HFF-Myc (cell line): ENCODE measurements around the gene GALNS.

Experiments
- DNase-seq: peaks from one replicate; pipeline ENCODE4 v3.0.0-alpha.2; 2011; ENCODE audit warnings: low read depth; ENCODE audit errors: extremely low read depth
- H3K4me3 ChIP-seq: replicated peaks from 2 replicates; pipeline ENCODE4 v1.5.1; 2011; ENCODE audit warnings: low read depth, mild to moderate bottlenecking, control low read depth, low read length
- CTCF ChIP-seq: IDR thresholded peaks from 2 replicates; pipeline ENCODE4 v1.5.1; 2012; ENCODE audit warnings: mild to moderate bottlenecking, low read depth, low read length, control low read depth; ENCODE audit errors: missing control alignments

GALNS gene

GRCh38 chr16:88804173-88804551, 52.6 kb downstream of the GALNS start:
- H3K4me3 ChIP-seq, result peak overlapping the region; percentile 77
- DNase-seq, result no peak
- no peak for TF ChIP-seq CTCF

- DNase-seq, result no peak
- peak within 1 kb of the TSS; percentile 77 for H3K4me3 ChIP-seq
- TF ChIP-seq CTCF, result no peak
Observed at GRCh38 chr16:88803264-88803987, 53.3 kb downstream of the GALNS start, which contains the start of gene CDT1. Gene CDT1, plus strand, starts transcription at chr16:88803789. Its CDS starts 43 bp downstream, at chr16:88803832.

GRCh38 chr16:88800277-88800592, 56.5 kb downstream of the GALNS start:
- TF ChIP-seq CTCF, result no peak
- no peak overlapping the region for H3K4me3 ChIP-seq
- no peak for DNase-seq

GRCh38 chr16:88799569-88800276, 57.0 kb downstream of the GALNS start:
- no peak for TF ChIP-seq CTCF
- H3K4me3 ChIP-seq, result no peak overlapping the region
- DNase-seq, result no peak

GRCh38 chr16:88798772-88799455, 57.8 kb downstream of the GALNS start:
- TF ChIP-seq CTCF, result no peak
- no peak for DNase-seq
- no peak overlapping the region for H3K4me3 ChIP-seq

GRCh38 chr16:88798073-88798472, 58.7 kb downstream of the GALNS start:
- H3K4me3 ChIP-seq, result no peak overlapping the region
- DNase-seq, result no peak
- no peak for TF ChIP-seq CTCF
